PFSK-1 (cell line): ENCODE data around the gene MAP7.

Source experiments
- FOXP2 ChIP-seq: optimal IDR thresholded peaks from 2 replicates; pipeline ENCODE3; 2011; ENCODE audit warnings: borderline replicate concordance, control low read depth, inconsistent platforms; ENCODE audit not compliant: insufficient read depth; ENCODE audit errors: extremely low read length, extremely low read depth
- POLR2AphosphoS5 ChIP-seq: IDR thresholded peaks from 2 replicates; pipeline ENCODE4 v1.6.1; 2012; ENCODE audit warnings: low read depth, mild to moderate bottlenecking, control low read depth, low read length, moderate library complexity
- SIN3A ChIP-seq: IDR thresholded peaks from 2 replicates; pipeline ENCODE4 v1.6.1; 2012; ENCODE audit warnings: mild to moderate bottlenecking, low read length, moderate library complexity, borderline replicate concordance; ENCODE audit not compliant: insufficient read depth
- TAF1 ChIP-seq: IDR thresholded peaks from 2 replicates; pipeline ENCODE4 v1.6.1; 2012; ENCODE audit warnings: low read length, control low read depth, borderline replicate concordance; ENCODE audit not compliant: insufficient read depth
- TF ChIP-seq, protein P1 (sequence below), 2 experiments: IDR thresholded peaks; 2 replicates each; pipeline versions ENCODE4 v1.6.1 to v1.8.0; 2011 to 2012; ENCODE audit warnings: low read depth in 2 of 2, low read length in 2 of 2, control low read depth in 1 of 2, inconsistent platforms in 1 of 2, mild to moderate bottlenecking in 1 of 2, moderate library complexity in 1 of 2; ENCODE audit not compliant: insufficient read depth in 1 of 2

DNA sequence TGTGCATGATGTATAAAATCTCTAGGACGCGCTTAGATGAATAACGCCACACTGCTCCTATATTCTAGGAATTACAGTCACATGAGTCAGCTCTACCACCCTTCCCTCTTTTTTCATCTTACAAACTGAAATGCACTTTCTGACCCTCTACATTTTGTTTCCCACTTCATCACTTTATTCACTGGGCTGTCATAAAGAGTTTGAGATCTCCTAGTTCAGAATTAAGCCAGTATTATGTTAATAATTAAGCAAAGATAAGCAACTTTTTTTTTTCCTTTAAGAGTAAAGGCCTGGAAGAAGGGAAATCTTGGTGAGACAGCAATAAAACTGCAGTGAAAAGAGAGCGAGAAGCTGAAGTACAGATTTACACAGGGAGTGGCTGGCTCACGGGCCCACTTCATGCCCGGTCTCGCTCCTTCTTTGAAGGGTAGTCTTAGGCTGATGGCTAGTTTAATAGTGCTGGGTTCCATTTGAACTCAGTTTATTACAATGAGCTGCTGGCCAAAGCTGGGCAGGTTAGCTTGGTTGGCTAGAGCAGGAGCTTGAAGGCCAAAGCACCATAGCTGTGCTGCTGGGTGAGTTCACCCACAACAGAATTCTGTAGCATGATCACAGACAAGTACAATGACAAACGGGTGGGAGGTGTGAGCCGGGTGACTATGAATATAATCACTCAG lies 110.6 kb downstream of the MAP7 start:
- TF ChIP-seq SIN3A (no peak), POLR2AphosphoS5 (no peak), TAF1 (no peak), FOXP2 (no peak)
- TF ChIP-seq, protein P1, sequence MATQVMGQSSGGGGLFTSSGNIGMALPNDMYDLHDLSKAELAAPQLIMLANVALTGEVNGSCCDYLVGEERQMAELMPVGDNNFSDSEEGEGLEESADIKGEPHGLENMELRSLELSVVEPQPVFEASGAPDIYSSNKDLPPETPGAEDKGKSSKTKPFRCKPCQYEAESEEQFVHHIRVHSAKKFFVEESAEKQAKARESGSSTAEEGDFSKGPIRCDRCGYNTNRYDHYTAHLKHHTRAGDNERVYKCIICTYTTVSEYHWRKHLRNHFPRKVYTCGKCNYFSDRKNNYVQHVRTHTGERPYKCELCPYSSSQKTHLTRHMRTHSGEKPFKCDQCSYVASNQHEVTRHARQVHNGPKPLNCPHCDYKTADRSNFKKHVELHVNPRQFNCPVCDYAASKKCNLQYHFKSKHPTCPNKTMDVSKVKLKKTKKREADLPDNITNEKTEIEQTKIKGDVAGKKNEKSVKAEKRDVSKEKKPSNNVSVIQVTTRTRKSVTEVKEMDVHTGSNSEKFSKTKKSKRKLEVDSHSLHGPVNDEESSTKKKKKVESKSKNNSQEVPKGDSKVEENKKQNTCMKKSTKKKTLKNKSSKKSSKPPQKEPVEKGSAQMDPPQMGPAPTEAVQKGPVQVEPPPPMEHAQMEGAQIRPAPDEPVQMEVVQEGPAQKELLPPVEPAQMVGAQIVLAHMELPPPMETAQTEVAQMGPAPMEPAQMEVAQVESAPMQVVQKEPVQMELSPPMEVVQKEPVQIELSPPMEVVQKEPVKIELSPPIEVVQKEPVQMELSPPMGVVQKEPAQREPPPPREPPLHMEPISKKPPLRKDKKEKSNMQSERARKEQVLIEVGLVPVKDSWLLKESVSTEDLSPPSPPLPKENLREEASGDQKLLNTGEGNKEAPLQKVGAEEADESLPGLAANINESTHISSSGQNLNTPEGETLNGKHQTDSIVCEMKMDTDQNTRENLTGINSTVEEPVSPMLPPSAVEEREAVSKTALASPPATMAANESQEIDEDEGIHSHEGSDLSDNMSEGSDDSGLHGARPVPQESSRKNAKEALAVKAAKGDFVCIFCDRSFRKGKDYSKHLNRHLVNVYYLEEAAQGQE (IDR thresholded peaks at IDR 0.05; ENCODE audit: insufficient read depth in 1 of 2, low read depth in 2 of 2, low read length in 2 of 2), result no peak
